Activated CD8-positive, alpha-beta memory T cell treated with anti-CD3 and anti-CD28 coated beads for 24 hours (primary cell): ENCODE results near the gene TSPAN17.
"Not testable (repeated sequence)": the region's sequence is repeated elsewhere in the genome, so short reads cannot be mapped to it uniquely, and the experiment has no call there.

Experiments
- DNase-seq: peaks from one replicate; pipeline ENCODE4 v3.0.0-alpha.2; 2020

TSPAN17 gene

DNA sequence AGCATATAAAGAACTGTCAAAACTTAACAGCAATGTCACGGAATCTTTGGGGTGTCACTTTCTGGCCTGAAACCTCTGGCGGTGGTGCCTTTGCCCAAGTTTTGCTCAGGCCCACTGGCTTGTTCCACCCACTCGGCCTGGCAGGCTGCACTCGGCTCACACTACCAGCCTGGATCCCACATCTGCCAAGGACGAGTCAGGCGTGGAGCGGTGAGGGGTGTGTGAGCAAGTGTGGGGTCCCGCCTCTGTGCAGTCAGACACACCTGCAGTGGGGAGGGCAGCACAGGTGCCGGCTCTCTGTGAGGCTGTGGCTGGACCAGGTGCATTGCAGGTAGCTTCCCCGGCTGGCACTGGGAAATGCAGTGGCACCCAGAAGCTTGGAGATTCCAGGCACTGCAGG, 40.0 kb downstream of the TSPAN17 start:
- no peak for DNase-seq

DNA sequence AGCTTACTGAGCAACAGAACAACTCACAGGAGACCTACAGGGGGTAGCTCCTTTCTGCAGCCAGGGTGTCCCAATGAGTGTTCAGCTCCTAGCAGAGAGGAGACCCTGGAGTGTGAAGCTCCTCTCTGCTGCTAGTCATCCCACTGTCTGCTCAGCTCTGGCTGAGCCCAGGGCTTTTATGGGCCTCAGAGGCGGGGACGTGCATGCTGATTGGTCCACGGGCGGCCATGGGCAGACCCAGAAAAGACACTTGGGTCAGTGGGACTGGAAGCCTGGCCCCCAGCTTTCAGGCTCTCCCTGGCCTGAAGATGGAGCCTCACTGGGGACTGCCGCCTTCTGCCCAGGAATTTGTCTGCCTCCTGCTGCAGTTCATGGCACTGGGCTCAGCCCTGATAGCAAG, 40.6 kb downstream of the TSPAN17 start:
- no peak for DNase-seq

GRCh38 chr5:176690911-176691310, 43.6 kb downstream of the TSPAN17 start:
- DNase-seq, result no peak

GRCh38 chr5:176691524-176691923, 44.2 kb downstream of the TSPAN17 start:
- DNase-seq, result no peak

GRCh38 chr5:176692326-176692725, 45.0 kb downstream of the TSPAN17 start:
- no peak for DNase-seq

GRCh38 chr5:176692839-176693476, 45.7 kb downstream of the TSPAN17 start:
- DNase-seq, result no peak

DNA sequence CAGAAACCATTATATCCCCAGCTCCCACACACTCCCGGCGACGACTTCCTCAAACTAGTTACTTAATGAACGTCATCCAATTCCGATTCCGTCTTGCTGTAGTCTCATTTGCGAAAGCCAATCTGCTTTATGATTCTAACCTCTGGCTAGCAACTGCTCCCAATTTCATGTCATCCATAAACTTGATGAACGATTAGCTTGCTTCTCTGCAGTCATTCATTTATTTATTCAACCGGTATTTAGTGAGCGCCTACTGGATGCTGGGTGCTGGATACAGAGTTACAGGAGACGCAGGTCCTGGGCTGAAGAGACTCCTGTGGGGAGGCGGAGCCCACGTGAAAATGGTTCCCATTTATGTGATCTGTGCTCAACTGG, 46.2 kb downstream of the TSPAN17 start:
- DNase-seq, result no peak

DNA sequence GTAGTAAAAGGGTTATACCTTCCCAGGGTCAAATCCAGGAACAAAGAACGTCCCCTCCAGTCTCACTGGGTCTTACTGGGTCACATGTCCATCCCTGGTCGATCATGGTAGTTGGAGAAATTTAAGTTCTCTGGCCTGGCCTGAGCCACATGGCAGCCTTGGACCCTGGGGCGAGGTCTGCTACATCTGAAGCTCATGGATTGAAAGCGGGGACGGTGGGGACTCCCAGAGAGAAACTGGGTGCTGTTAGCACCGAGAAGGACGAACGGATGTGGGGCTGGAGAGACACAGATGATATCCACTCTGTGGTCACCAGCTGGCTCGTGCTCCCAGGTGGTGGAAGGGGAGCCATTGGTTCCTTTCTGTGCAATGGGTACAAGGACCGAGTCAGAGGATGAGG, 46.9 kb downstream of the TSPAN17 start:
- no peak for DNase-seq

DNA sequence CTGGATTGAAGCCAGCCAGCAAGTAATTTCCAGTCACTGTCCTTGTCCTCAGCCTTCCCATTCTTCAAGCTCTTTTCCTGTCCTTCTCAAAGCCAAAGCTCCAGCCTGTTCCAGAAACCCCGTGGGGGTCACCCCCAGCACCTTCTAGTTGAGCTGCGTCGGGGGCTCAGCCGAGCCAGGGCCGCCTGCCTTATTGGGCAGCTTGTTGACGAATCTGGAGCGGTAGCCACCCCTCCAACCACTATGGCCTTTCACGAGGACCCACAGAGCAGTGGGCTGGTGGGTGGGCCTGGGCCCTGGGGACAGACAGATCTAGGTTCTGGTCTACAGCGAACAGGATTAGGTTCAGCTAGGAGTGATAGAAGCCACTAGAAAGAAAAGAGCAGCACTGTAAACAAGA, 47.3 kb downstream of the TSPAN17 start:
- no peak for DNase-seq

- DNase-seq, result no peak
Measured at GRCh38 chr5:176695073-176695472, 47.8 kb downstream of the TSPAN17 start.

DNA sequence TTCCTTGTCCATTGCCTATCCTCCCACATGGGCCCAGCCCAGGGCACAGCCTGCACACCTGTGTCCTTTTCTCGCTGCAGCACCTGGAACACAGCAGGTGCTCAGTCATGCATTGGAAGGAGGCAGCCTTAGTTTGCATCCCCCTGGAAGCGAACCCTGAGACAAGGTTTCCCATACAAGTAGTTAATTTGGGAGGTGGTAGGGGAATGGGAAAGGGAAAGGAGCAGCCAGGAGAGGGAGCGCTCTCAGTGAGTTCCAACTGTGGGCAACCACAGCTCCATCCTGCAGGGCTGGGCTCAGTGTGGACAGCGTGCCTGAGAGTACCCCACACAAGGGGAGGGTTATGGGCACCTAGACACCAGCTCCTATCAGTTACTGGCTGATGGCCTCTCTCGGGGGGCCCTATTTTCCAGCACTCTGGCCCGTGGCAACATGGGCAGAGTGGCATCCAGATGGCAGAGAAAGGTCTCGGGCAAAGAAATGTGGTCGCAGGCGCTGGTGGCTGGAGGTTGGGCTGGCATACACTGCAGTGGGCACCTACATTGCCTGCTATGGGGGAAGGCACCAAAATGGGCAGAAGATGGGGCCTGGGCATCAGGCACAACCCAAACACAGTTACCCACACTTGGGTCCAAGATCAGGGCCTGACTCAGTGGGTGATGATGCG, 50.1 kb downstream of the TSPAN17 start:
- DNase-seq, result no peak

DNA sequence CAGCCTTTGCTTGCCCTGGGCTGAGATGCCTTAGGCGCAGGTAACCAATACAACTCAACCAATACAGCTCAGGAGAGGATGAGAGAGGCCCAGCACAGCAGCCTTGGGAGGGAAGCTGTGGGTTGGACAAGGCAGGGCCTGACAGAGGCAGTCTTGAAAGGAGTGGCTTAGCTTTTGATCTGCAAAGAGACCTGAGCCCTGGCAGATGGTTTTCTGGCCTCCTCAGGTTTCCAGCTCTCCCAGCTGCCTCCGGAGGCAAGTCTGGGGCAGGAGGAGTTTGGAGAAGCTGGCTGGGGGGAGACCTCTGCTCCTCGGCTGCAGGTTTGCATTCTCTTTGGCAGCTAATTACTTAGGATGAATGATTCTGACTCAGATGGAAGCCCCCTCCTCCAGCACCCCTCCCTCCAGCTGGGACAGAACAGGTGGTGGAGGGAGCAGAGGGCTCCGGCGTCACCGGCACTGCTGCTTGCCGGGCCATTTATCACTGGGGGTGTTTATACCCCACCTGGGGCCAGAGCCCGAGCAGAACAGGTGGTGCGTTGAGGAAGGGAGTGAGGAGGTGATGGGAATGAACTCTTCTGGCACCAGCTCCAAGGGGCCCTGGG, 50.8 kb downstream of the TSPAN17 start:
- DNase-seq, result no peak

DNA sequence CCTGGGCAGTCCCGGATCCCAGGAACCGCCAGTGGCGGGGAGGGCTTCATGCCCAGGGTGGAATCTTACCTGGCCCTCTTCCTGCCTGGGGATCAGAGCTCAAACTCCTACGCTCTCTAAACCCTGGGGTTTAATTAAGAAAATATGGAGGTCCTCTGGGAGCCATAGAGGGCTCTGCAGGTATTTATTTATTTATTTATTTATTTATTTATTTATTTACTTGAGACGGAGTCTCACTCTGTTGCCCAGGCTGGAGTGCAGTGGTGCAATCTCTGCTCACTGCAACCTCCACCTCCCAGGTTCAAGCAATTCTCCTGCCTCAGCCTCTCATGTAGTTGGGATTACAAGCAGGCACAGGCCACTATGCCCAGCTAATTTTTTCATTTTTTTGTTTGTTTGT, 52.2 kb downstream of the TSPAN17 start:
- DNase-seq, result not testable (repeated sequence)

DNA sequence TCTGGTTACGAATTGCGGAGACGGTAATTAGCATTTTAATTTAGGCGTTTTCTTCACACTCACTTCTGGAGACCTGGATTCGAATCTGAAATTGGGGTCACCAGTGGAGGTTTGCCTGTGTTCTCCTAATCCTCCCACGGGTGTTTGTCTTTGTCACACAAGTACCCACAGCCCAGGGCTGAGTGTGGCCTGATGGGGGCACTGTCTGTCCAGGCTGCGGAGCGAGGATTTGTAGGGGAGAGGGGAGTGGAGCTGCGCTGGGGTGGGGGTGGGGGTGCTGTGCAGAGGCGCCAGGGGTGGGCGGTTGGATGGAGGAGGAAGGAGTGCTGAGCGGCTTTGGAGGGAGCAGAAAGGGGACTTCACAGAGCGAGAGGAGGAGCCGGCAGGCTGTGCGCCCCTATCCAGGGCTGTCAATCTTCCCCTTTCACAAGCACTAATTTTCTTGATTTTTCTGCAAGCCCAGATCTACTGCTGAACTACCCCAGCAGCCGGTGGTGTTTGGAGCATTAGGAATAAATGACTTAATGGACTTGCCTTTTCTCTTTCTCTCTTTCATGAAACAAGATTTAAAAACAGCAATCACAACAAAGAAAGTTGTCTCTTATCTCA, 53.1 kb downstream of the TSPAN17 start:
- no peak for DNase-seq

DNA sequence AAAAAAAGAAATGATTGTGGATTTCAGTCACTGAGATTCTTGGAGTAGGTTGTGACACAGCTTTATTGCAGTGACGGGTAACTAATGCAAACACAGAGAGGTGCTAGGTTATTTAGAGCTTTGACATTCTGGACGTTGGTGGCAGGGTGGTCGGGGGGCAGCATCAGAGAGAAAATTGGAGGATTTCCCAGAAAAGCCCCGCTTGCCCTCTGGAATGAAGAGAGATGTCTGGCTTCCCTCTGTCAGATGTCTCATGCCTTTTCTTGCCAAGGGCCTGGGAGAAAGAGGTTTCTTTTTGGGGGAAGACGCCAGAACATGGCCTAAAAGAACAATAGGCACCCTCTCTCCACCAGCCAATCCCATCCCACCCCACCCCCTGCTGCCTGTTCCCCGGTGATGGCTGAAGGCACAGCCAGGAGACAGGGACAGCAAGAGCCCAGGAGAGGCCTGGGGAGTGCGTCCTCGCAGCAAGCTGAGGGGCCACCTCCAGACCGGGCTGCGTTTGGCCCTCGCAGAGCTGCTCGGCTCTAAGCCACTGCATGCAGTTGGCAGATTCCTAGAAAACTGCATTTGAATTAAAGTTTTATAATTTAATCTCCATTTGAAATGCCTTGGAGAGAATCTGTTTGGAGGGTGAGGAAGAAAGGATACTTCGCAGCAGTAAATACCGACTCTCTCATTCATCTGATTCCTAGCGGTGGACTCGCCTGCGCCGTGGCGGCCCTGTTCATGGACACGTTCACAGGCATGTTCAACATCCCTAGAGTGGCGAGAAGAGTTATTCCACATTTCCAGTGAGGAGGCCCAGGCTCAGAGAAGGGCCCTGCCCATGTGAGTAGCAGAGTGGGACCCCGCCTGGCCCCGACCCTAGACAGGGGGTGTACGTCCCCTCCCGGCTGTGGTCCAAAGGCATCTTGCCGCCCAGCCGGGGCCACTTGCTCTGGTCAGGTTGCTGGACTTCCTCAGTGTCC, 55.7 kb downstream of the TSPAN17 start:
- DNase-seq, result no peak

- no peak for DNase-seq
Measured at GRCh38 chr5:176703857-176704256, 56.6 kb downstream of the TSPAN17 start.

DNA sequence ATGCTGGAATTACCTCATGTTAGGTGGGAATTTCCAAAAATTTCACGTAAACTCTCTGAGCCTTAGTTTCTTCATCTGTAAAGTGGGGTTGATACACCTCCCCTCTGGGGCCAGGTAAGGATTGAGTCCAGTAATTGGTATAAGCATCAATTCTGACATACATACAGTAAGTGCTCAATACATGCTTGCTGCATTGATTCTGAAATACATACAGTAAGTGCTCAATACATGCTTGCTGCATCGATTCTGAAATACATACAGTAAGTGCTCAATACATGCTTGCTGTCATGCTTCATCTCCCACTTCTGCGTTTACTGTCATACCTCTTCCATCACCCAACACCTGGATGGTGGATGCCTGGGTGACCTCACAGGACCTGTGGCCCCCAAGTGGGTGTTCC, 57.1 kb downstream of the TSPAN17 start:
- DNase-seq, result no peak

DNA sequence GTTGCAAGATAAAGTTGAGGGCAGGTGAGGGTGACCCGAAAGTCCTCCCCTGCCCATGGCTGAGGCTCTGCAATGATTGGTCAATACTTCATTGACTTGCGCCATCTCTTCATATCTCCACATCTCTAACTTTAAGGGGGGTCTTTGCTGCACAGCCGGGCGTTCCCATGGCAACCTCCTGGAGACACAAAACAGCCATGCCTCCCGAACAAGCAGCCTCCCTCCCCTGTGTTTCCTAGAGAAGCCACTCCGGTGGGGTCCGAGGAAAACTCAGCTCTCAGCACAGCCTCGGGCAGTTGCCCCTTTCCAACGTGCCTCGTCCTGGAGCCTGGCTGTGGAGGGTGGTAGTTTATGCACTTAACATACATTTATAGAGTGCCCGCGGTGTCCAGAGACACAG, 57.5 kb downstream of the TSPAN17 start:
- no peak for DNase-seq
